Activated CD4-positive, alpha-beta T cell treated with anti-CD3 and anti-CD28 coated beads for 1 hour (primary cell): Measurements from ENCODE around the gene FKBP5.
"Not testable (repeated sequence)": the region's sequence is repeated elsewhere in the genome, so short reads cannot be mapped to it uniquely, and the experiment has no call there.

Experiments
- DNase-seq: peaks from one replicate; pipeline ENCODE4 v3.0.0-alpha.2; 2020

FKBP5 gene

DNA sequence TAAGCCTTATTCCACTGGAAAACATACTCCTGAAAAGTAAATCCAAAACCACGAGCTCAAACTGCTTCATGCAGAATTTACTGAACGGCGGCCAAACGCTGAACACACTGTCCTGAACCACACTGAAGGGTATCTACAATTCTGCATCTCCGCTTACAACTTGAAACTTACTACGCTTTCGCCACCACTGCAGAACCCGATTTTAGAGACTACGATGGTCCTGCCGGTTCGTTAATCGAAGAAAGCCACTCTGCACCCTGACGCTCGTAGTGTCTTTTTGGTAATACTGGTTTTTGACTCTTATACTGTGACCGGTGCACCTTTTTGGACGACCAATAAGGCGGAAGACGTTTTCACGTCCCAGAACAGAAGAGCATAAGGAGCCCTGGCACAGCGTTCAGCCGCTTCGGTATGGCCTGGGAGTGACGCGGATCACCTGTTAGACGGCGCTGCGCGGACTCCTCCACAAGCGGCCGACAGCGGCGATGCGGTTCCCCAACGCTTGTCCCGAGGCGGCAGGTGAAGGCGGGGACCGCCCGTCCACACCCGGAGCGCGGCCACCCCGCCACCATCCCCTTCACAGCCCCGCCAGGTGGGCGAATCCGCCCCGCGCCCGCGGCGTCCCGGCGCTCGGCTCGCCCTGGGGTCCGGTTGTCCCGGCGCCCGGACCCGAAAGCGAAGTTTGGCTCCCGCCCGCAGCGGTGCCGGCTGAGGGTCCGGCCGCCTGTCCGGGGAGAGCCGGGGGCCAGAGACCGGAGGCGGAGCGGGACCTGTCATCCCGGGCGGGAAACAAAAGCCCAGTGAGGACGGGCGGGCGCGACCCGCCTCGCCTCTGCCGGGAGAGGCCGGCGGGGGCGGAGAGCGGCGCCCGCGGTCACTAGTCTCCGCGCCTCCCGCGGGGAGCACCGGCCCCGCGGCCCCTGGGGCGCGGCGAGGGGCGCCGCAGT is 784 bp downstream of the FKBP5 start:
- peak; percentile 37 for DNase-seq

- no peak for DNase-seq
Observed at GRCh38 chr6:35686873-35687555, 1.7 kb downstream of the FKBP5 start.

- DNase-seq, result no peak
Observed at GRCh38 chr6:35686436-35686835, 2.3 kb downstream of the FKBP5 start.

GRCh38 chr6:35683267-35683666 is 5.4 kb downstream of the FKBP5 start:
- DNase-seq, result no peak

GRCh38 chr6:35681298-35681697 is 7.4 kb downstream of the FKBP5 start:
- DNase-seq, result no peak

DNA sequence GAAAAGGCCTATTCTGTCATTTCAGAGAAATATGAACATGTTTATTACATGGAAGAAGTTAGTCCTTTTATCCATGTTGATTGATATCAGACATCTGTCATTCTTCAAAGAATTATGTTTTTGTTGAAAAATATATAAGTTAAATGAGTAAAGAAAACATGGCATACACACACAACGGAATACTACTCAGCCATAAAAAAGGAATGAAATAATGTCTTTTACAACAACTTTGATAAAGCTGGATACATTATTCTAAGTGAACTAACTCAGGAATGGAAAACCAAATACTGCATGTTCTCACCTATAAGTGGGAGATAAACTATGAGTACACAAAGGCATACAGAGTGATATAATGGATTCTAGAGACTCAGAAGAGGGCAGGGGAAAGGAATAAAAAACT is 9.3 kb downstream of the FKBP5 start:
- no peak for DNase-seq

- DNase-seq, result no peak
Observed at GRCh38 chr6:35678814-35679213, 9.9 kb downstream of the FKBP5 start.

DNA sequence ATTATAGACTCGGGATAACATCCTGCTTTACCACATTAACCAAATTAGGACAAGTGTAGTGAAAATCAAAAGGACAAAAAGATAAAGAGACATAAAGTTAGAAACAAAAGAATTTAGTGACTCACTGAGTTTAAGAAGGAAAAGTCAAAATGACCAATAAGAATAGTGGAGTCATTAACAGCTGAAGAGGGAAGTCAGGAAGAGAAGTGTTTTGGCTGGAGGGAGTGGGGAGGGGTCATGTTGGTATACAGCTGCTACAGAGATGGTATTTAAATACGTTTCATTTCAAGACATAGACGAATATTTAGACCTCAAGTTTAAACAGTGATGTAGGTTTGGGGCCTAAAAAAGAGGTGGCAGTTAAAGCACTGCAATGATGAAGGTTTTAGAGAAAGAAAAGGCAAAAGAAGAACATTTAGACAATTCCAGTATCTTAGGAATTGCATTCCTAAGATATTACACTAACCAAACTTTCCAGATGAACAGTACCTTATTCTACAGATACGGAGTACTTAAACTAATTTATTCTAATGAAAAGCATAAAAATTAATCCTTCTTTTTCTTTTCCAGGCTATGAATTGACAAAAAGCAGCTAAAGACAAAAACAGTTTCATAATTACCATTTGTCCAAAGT is 10.6 kb downstream of the FKBP5 start:
- no peak for DNase-seq

DNA sequence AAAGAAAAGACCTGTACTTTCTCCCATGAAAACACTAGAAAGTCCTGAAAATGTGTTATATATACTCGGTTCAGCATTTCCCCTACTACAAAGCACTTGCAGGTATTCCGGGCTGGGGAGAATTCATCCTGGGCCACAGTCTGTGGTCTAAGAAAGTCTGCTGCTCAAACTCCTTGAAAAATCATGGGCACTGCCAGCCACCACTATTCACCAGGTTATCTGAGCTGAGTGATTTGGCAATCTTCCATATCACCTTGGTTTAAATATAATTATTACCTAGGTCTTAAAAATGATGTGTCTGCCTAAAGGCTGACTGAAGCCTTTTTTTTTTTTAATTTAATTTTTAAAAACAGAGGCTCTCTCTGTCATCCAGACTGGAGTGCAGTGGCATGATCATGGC is 11.3 kb downstream of the FKBP5 start:
- DNase-seq, result no peak

DNA sequence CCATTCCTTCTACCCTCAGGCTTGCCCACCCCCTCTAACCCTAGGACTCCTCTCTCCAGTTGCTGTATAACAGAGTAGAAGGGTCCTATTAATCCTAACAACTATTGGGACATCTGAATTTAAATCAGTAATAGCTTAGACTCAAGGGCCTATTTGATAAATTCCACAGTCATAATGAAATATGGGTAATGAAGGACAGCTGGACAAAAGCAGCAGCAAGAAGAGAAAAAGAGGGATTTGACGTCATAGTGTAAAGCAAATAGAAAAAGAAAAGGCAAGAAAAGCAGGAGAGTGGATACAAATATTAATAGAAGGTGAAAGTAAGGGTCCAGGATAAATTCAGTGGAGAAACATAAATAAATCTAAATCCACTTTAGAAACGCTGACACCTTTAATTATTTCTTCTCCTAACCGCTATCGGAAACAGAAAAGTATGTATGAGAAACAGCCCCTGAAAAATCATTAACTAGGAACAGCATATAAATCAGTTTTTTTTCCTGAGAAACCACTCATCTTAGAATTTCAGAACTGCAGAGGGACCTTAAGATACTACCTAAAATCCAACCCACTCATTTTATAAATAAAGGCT is 12.8 kb downstream of the FKBP5 start:
- DNase-seq, result no peak

- no peak for DNase-seq
Observed at GRCh38 chr6:35674594-35674993, 14.1 kb downstream of the FKBP5 start.

GRCh38 chr6:35673755-35674154 is 15.0 kb downstream of the FKBP5 start:
- DNase-seq, result no peak

- DNase-seq, result not testable (repeated sequence)
Observed at GRCh38 chr6:35673284-35673666, 15.4 kb downstream of the FKBP5 start.

DNA sequence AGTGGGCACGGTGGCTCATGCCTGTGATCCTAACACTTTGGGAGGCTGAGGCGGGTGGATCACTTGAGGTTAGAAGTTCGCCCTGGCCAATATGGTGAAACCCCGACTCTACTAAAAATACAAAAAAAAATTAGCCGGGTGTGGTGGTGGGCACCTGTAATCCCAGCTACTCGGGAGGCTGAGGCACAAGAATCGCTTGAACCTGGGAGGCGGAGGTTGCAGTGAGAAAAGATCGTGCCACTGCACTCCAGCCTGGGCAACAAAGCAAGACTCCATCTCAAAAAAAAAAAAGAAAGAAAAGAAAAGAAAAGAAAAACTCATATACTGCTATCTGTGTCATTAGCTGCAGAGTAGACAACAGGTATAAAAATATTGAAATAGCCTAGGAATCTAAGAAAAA is 18.3 kb downstream of the FKBP5 start:
- not testable (repeated sequence) for DNase-seq

DNA sequence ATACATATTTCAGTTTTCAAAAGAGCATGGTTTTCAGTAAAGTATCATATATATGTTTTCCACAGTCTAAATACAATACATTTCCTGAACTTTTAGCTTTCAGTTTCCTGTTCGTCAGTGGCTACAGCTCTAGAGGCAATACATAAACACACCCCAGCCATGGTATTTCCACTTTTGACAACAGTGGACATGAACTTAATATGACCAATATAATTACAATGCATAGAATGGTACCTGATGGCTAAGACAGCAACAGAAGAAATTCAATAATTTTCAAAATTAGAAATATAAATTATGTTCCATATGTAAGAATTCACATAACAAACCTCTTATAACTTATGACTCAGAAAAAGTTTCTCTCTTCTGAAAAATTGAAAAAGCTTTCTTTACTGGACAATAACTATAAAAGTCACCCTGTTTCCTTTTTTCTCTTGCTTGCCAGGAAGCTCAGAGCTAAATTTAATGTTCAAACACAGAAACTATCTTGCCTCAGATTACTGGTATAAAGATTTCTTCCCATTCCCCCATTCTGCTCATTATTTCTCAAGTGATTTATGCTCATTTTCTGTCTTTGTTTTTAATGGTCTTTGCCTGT is 19.2 kb downstream of the FKBP5 start:
- DNase-seq, result no peak

GRCh38 chr6:35668744-35669450 is 19.8 kb downstream of the FKBP5 start:
- no peak for DNase-seq

DNA sequence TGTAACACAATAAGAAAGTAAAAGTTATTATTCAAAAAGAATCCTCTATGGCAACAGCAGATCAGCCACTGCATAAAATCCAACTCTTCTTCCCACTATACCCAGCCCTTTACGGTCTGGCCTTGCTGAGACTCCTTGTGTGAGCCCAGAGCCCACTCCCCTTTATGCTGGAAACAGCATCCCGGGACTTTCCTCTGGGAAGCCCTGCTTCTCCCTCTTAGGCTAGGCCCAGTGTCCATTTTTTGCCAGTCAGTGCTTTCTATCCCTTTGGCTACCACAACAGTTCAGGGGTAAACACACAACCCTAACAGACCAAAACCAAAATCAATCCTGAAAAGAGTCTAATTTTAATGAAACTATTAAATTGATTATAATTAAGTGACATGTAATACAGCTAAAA is 20.6 kb downstream of the FKBP5 start:
- no peak for DNase-seq

- DNase-seq, result no peak
Observed at GRCh38 chr6:35665573-35665972, 23.1 kb downstream of the FKBP5 start.

GRCh38 chr6:35664945-35665344 is 23.8 kb downstream of the FKBP5 start:
- DNase-seq, result no peak

DNA sequence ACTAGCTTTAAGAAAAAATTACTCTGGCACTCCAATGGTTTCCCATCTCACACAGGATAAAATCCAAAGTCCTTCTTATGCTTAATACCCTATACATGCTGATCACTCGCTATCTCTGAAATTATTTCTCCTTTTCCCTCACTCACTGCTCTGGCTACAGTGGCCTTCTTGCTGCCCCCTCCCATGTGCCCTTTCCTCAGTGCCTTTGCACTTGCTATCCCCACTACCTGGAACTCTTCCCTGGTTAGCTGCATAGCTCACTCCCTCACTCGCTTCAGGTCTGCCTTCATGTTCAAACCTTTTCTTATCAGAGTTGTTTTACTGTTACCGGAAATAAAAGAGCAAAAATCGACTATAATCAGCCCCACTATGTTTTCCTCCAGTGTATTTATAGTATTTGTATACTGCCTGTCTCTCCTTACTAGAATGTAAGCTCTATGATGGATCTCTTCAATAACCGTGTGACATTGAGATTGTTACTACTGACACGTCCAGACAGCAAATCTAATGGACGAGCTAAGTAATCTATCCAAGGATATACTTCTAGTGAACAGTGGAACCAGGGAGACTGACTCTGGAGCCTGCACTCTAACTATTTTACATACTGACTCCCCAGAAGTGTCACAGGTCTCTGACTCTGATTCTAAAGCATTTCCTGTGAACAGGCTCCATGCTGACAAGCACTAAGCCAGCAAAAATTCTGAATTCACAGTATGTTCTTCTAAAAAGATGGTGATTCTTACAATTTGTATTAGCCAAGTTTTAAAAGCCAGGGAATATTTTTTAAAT is 25.1 kb downstream of the FKBP5 start:
- no peak for DNase-seq

- DNase-seq, result no peak
Observed at GRCh38 chr6:35662999-35663398, 25.7 kb downstream of the FKBP5 start.
